Endothelial cell of umbilical vein (primary cell): Measurements from ENCODE around the gene C17orf107. TPM values are rescaled to one million over a fixed set of nuclear protein-coding genes. Genes with fewer than 3 reads are reported as not detected.

Source experiments
- BruUV-seq: library from RNA; stranded (reverse); fragments of 400-500 nt; replicated peaks from 2 replicates; lab custom pipeline; 2021; lab: Mats Ljungman, UMichigan
- CTCF ChIA-PET: fragments of 300-600, 350-600 bp; sonication (Branson Sonifier 250); formaldehyde crosslinking; loops from one replicate; lab custom pipeline; 2021; ENCODE audit warnings: antibody characterized with exemption, inconsistent platforms; lab: Charles Lee
- POLR2A ChIA-PET: fragments of 300-600, 350-600 bp; sonication (Branson Sonifier 250); formaldehyde crosslinking; loops from one replicate; lab custom pipeline; 2021; ENCODE audit warnings: antibody characterized with exemption, inconsistent platforms; lab: Charles Lee
- DNase-seq: peaks from one replicate; pipeline ENCODE4 v3.0.0-alpha.2; 2011; ENCODE audit warnings: low read depth, low spot score
- FAIRE-seq: peaks from 2 replicates; lab custom pipeline; 2011; peaks lifted over from hg19 to GRCh38; lab: Jason Lieb, UNC
- H2AFZ ChIP-seq: 2 replicates; pipeline ENCODE4 v1.6.0; 2012; ENCODE audit warnings: low read depth, low read length, control low read depth, inconsistent platforms
- H3K27ac ChIP-seq: 2 replicates; pipeline ENCODE4 v1.5.1; 2011; ENCODE audit warnings: low read depth, mild to moderate bottlenecking, control low read depth, low read length, moderate library complexity; ENCODE audit not compliant: insufficient read depth
- H3K27me3 ChIP-seq, 2 experiments: 2 replicates each; pipeline versions ENCODE4 v1.6.0 to v1.6.1; 2011; ENCODE audit warnings: low read length in 2 of 2, mixed read lengths in 1 of 2; ENCODE audit not compliant: control insufficient read depth in 2 of 2, insufficient read depth in 2 of 2
- H3K36me3 ChIP-seq, 2 experiments: 2 replicates in 1 of 2; 3 replicates in 1 of 2; pipeline ENCODE4 v1.5.1; 2011; ENCODE audit warnings: low read length in 2 of 2, mild to moderate bottlenecking in 1 of 2, moderate library complexity in 1 of 2; ENCODE audit not compliant: control insufficient read depth in 2 of 2, insufficient read depth in 2 of 2; ENCODE audit errors: extremely low read depth in 1 of 2
- H3K4me1 ChIP-seq: 3 replicates; pipeline ENCODE4 v1.5.1; 2011; ENCODE audit warnings: mild to moderate bottlenecking, low read length; ENCODE audit not compliant: control insufficient read depth, insufficient read depth; ENCODE audit errors: extremely low read depth
- H3K4me2 ChIP-seq: 2 replicates; pipeline ENCODE4 v1.6.1; 2011; ENCODE audit warnings: low read length, control low read depth, mixed read lengths; ENCODE audit not compliant: insufficient read depth
- H3K4me3 ChIP-seq, 3 experiments: fragments of 200-600 bp in 1 of 3; sonication (generic), shearing (Covaris generic) in 1 of 3; replicated peaks in 1 of 3; 2 replicates each; pipeline ENCODE4 v1.5.1; 2011 to 2016; ENCODE audit warnings: control low read depth in 3 of 3, low read length in 3 of 3, mild to moderate bottlenecking in 2 of 3, inconsistent platforms in 1 of 3, low read depth in 1 of 3, moderate library complexity in 1 of 3; ENCODE audit not compliant: insufficient read depth in 1 of 3
- H3K79me2 ChIP-seq: 2 replicates; pipeline ENCODE4 v1.6.0; 2012; ENCODE audit warnings: low read length, inconsistent platforms; ENCODE audit not compliant: control insufficient read depth, insufficient read depth
- H3K9ac ChIP-seq: replicated peaks from 2 replicates; pipeline ENCODE3; 2011; ENCODE audit warnings: low read length, control low read depth; ENCODE audit not compliant: insufficient read depth; ENCODE audit errors: extremely low read depth
- H3K9me1 ChIP-seq: replicated peaks from 3 replicates; pipeline ENCODE4 v1.6.0; 2011; ENCODE audit warnings: mild to moderate bottlenecking, low read length; ENCODE audit not compliant: control insufficient read depth, insufficient read depth; ENCODE audit errors: extremely low read depth
- H3K9me3 ChIP-seq: replicated peaks from 2 replicates; pipeline ENCODE4 v1.5.1; 2012; ENCODE audit warnings: low read length, inconsistent platforms; ENCODE audit not compliant: control insufficient read depth, insufficient read depth
- H4K20me1 ChIP-seq: replicated peaks from 2 replicates; pipeline ENCODE3; 2011; ENCODE audit warnings: mild to moderate bottlenecking, low read length; ENCODE audit not compliant: control insufficient read depth, insufficient read depth; ENCODE audit errors: extremely low read depth
- CTCF ChIP-seq, 2 donors: IDR thresholded peaks; 1 replicate in 1 of 2; 2 replicates in 1 of 2; pipeline ENCODE4 v1.5.1; 2011; ENCODE audit warnings: low read length in 2 of 2, mild to moderate bottlenecking in 2 of 2, moderate library complexity in 2 of 2, control low read depth in 1 of 2, inconsistent platforms in 1 of 2, low read depth in 1 of 2; ENCODE audit not compliant: insufficient read depth in 1 of 2; ENCODE audit errors: extremely low read depth in 1 of 2
- EZH2 ChIP-seq: IDR thresholded peaks from 2 replicates; pipeline ENCODE4 v1.6.1; 2012; ENCODE audit warnings: borderline replicate concordance, low read depth, mild to moderate bottlenecking, moderate library complexity, low read length, inconsistent platforms; ENCODE audit not compliant: severe bottlenecking
- FOS ChIP-seq: IDR thresholded peaks from 2 replicates; pipeline ENCODE4 v1.6.1; 2011; ENCODE audit warnings: mild to moderate bottlenecking, low read length, moderate library complexity, borderline replicate concordance; ENCODE audit not compliant: insufficient read depth
- GATA2 ChIP-seq: IDR thresholded peaks from 2 replicates; pipeline ENCODE4 v1.7.0; 2011; ENCODE audit warnings: low read depth, mild to moderate bottlenecking, moderate library complexity, mixed read lengths, low read length; ENCODE audit not compliant: insufficient read length, insufficient read depth
- JUN ChIP-seq: IDR thresholded peaks from 2 replicates; pipeline ENCODE4 v1.6.1; 2011; ENCODE audit warnings: borderline replicate concordance, low read depth; ENCODE audit not compliant: insufficient read length, insufficient read depth
- MYC ChIP-seq: IDR thresholded peaks from one replicate; pipeline ENCODE4 v1.6.1; 2011; ENCODE audit warnings: mild to moderate bottlenecking, low read depth, low read length
- POLR2A ChIP-seq: IDR thresholded peaks from 2 replicates; pipeline ENCODE4 v1.6.1; 2012; ENCODE audit warnings: low read depth, mild to moderate bottlenecking, control low read depth, low read length
- POLR2AphosphoS5 ChIP-seq: IDR thresholded peaks from 2 replicates; pipeline ENCODE4 v1.6.1; 2012; ENCODE audit warnings: low read depth, mild to moderate bottlenecking, control low read depth, low read length, moderate library complexity; ENCODE audit not compliant: insufficient read depth
- dilution Hi-C: fragments of 300-500 bp; cut with MboI; formaldehyde crosslinking; loops from one replicate; pipeline ENCODE4 v1.15.0; 2019; ENCODE audit warnings: low sequenced_read_pairs; ENCODE audit not compliant: extremely low pct_ligation_motif_present
- intact Hi-C: fragments of 100-400 bp; cut with micrococcal nuclease; formaldehyde crosslinking; loops from one replicate; pipeline ENCODE4 v1.10.0; 2022
- polyA plus RNA-seq, 4 experiments: library from polyadenylated mRNA; depleted of rRNA in 3 of 4; stranded (reverse) in 3 of 4; unstranded in 1 of 4; fragments of >200 nt; gene quantifications; 2 replicates each; pipeline versions ENCODE4 v1.2.1 to v1.2.3, GENCODE V29; 2011 to 2012; ENCODE audit warnings: missing spikeins in 1 of 4
- total RNA-seq: library from RNA; stranded (reverse); gene quantifications from 2 replicates; pipeline ENCODE4 v1.2.3, GENCODE V29; 2021
- TF ChIP-seq, protein P1 (sequence below): IDR thresholded peaks from 2 replicates; pipeline ENCODE4 v1.6.1; 2011; ENCODE audit not compliant: insufficient read depth, insufficient read length

Gene C17orf107
- total and polyA plus RNA-seq, 2 donors (not counting 3 experiments of a cell fraction or from before 2014, with no cell fraction given), result 0.68 to 1.0 TPM

DNA sequence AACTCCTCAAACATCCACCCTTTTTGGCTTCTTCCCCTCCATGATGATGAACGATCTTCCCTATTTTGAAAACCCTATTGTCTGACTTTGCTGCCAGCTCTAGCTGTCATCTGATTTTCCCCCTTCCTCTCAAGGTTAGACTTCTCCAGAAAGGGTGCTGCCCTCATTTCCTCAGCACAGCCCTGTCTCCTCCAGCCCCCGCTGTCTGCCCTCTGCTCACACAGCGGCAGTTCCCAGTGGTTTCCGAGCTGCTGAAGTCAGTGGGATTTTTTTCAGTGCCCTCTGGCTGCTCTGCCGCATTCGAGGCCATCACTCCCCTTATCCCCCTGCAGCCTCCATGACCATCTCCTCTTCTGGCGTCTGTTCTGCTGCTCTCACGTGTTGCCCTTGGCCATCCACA, 26.6 kb upstream of the C17orf107 start:
- ChIA-PET POLR2A (interaction anchor here (0.6 kb wide), 2 partner anchors 16 to 96 kb away, joined by 4 to 5 read pairs; no protein-coding TSS in a partner anchor), CTCF (interaction anchor here (1.0 to 1.7 kb wide), 4 partner anchors 9 to 83 kb away, joined by 3 to 9 read pairs (median 5); no protein-coding TSS in a partner anchor)
- no peak overlapping the region for H2AFZ ChIP-seq
- H3K9me1 ChIP-seq, result no peaks in the 10 kb centered on the region
- dilution Hi-C loops, result no loop called here
- peak overlapping the region; percentile 13 for H3K4me2 ChIP-seq
- H3K36me3 ChIP-seq, result no peaks in the 10 kb centered on the region
- H3K9me3 ChIP-seq, result no peaks in the 10 kb centered on the region
- H3K4me3 ChIP-seq, result no peak overlapping the region
- H3K27ac ChIP-seq, result no peak overlapping the region
- H3K79me2 ChIP-seq, result peaks cover 4% of the 10 kb centered on the region
- intact Hi-C loops, result no loop called here
- no peaks in the 10 kb centered on the region for H3K27me3 ChIP-seq
- BruUV-seq, result no TSS peak
- DNase-seq, result peak; percentile 75
- no peak overlapping the region for H3K9ac ChIP-seq
- peak; percentile 71 for FAIRE-seq
- peaks cover 7% of the 10 kb centered on the region for H3K4me1 ChIP-seq
- TF ChIP-seq JUN (no peak), MYC (no peak), GATA2 (no peak), EZH2 (no peak), FOS (no peak), POLR2AphosphoS5 (no peak), POLR2A (no peak), CTCF (IDR thresholded peaks at IDR 0.05; ENCODE audit: extremely low read depth in 1 of 2, insufficient read depth in 1 of 2, low read depth in 1 of 2, low read length in 2 of 2) (no peak)
- TF ChIP-seq, protein P1, sequence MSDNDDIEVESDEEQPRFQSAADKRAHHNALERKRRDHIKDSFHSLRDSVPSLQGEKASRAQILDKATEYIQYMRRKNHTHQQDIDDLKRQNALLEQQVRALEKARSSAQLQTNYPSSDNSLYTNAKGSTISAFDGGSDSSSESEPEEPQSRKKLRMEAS, result no peak
- no peaks in the 10 kb centered on the region for H4K20me1 ChIP-seq
